ENCODE results near the gene CASK.
"Not testable (repeated sequence)": the region's sequence is repeated elsewhere in the genome, so short reads cannot be mapped to it uniquely, and the experiment has no call there.

CASK gene

GRCh38 chrX:41616935-41617334 lies 306.4 kb downstream of the CASK start:
- no peak for FAIRE-seq

GRCh38 chrX:41616255-41616654 lies 307.1 kb downstream of the CASK start:
- FAIRE-seq: no peak

GRCh38 chrX:41608244-41608643 lies 315.1 kb downstream of the CASK start:
- peak; percentile 82 for FAIRE-seq

GRCh38 chrX:41607264-41607832 lies 316.0 kb downstream of the CASK start:
- no peak for FAIRE-seq

- FAIRE-seq: not testable (repeated sequence)
Observed at GRCh38 chrX:41606057-41606456, 317.3 kb downstream of the CASK start.

- FAIRE-seq: peak; percentile 47
Observed at GRCh38 chrX:41604766-41605543, 318.4 kb downstream of the CASK start.

GRCh38 chrX:41604177-41604576 lies 319.2 kb downstream of the CASK start:
- no peak for FAIRE-seq

GRCh38 chrX:41603596-41603995 lies 319.8 kb downstream of the CASK start:
- no peak for FAIRE-seq

GRCh38 chrX:41602816-41603345 lies 320.5 kb downstream of the CASK start:
- FAIRE-seq: no peak

GRCh38 chrX:41600291-41600690 lies 323.1 kb downstream of the CASK start:
- FAIRE-seq: no peak

- FAIRE-seq: peak; percentile 99
Observed at GRCh38 chrX:41599507-41599906, 323.8 kb downstream of the CASK start.

- FAIRE-seq: no peak
Observed at GRCh38 chrX:41596596-41596995, 326.8 kb downstream of the CASK start.

- FAIRE-seq: no peak
Observed at GRCh38 chrX:41594634-41595033, 328.7 kb downstream of the CASK start.

- FAIRE-seq: no peak
Observed at GRCh38 chrX:41591906-41592305, 331.4 kb downstream of the CASK start.

GRCh38 chrX:41590641-41591040 lies 332.7 kb downstream of the CASK start:
- no peak for FAIRE-seq

GRCh38 chrX:41589634-41590270 lies 333.6 kb downstream of the CASK start:
- no peak for FAIRE-seq

- FAIRE-seq: no peak
Observed at GRCh38 chrX:41588271-41588670, 335.1 kb downstream of the CASK start.

- FAIRE-seq: no peak
Observed at GRCh38 chrX:41580423-41581064, 342.8 kb downstream of the CASK start.

GRCh38 chrX:41563876-41564275 lies 359.5 kb downstream of the CASK start:
- peak; percentile 66 for FAIRE-seq

- peak; percentile 97 for FAIRE-seq
Observed at GRCh38 chrX:41561045-41561444, 362.3 kb downstream of the CASK start.

- FAIRE-seq: no peak
Observed at GRCh38 chrX:41559235-41560052, 363.9 kb downstream of the CASK start.

- FAIRE-seq: peak; percentile 97
Observed at GRCh38 chrX:41558531-41558930, 364.8 kb downstream of the CASK start.
